SK-N-SH (cell line): ENCODE measurements around the gene HHEX. TPM values are rescaled to one million over a fixed set of nuclear protein-coding genes. Genes with fewer than 3 reads are reported as not detected.

Experiments used
- CTCF ChIA-PET: fragments of 300-600, 350-600 bp; formaldehyde crosslinking; extraction: SDS; loops from one replicate; lab custom pipeline; 2021; lab: Yijun Ruan, JAX
- POLR2A ChIA-PET: fragments of 350-600 bp; sonication (Branson Sonifier 250); formaldehyde crosslinking; extraction: SDS; loops from one replicate; lab custom pipeline; 2020; ENCODE audit warnings: antibody characterized with exemption, inconsistent platforms; lab: Yijun Ruan, JAX
- DNase-seq: peaks from one replicate; pipeline ENCODE4 v3.0.0; 2012
- H2AFZ ChIP-seq: fragments of 200-600 bp; sonication (generic); 2 replicates; pipeline ENCODE4 v1.8.1; 2016; ENCODE audit warnings: antibody characterized with exemption, mild to moderate bottlenecking, low read depth
- H3F3A ChIP-seq: fragments of 200-600 bp; sonication (generic); replicated peaks from 2 replicates; pipeline ENCODE3; 2016; ENCODE audit warnings: antibody characterized with exemption, mild to moderate bottlenecking; ENCODE audit not compliant: insufficient read depth
- H3K27ac ChIP-seq, 2 experiments: fragments of 200-500 bp in 1 of 2; fragments of 200-600 bp in 1 of 2; sonication (Bioruptor generic) in 1 of 2; sonication (generic), shearing (Covaris generic) in 1 of 2; 2 replicates each; pipeline versions ENCODE4 v1.5.1 to v1.6.1; 2014 to 2016; ENCODE audit warnings: low read depth in 2 of 2, inconsistent platforms in 1 of 2, low read length in 1 of 2, mild to moderate bottlenecking in 1 of 2, mixed read lengths in 1 of 2
- H3K27me3 ChIP-seq: fragments of 200-600 bp; sonication (generic), shearing (Covaris generic); 2 replicates; pipeline ENCODE4 v1.6.1; 2016; ENCODE audit warnings: mixed run types; ENCODE audit not compliant: insufficient read depth
- H3K36me3 ChIP-seq, 2 experiments: fragments of 200-500 bp in 1 of 2; fragments of 200-600 bp in 1 of 2; sonication (Bioruptor generic) in 1 of 2; sonication (generic) in 1 of 2; replicated peaks in 1 of 2; 2 replicates each; pipeline versions ENCODE3 to v1.5.1; 2014 to 2016; ENCODE audit warnings: low read length in 1 of 2, mild to moderate bottlenecking in 1 of 2; ENCODE audit not compliant: insufficient read depth in 2 of 2, control insufficient read depth in 1 of 2
- H3K4me1 ChIP-seq, 2 experiments: fragments of 200-500 bp in 1 of 2; fragments of 200-600 bp in 1 of 2; sonication (Bioruptor generic) in 1 of 2; sonication (generic), shearing (Covaris generic) in 1 of 2; 2 replicates each; pipeline versions ENCODE4 v1.5.1 to v1.6.1; 2014 to 2016; ENCODE audit warnings: low read depth in 1 of 2, low read length in 1 of 2, mixed run types in 1 of 2; ENCODE audit not compliant: insufficient read depth in 2 of 2, control insufficient read depth in 1 of 2
- H3K4me2 ChIP-seq: fragments of 200-600 bp; sonication (generic), shearing (Covaris generic); 2 replicates; pipeline ENCODE4 v1.6.1; 2017; ENCODE audit warnings: mixed run types
- H3K4me3 ChIP-seq, 2 experiments: fragments of 200-500 bp in 1 of 2; fragments of 200-600 bp in 1 of 2; sonication (Bioruptor generic) in 1 of 2; sonication (generic), shearing (Covaris generic) in 1 of 2; 2 replicates each; pipeline versions ENCODE4 v1.5.1 to v1.8.1; 2014 to 2016; ENCODE audit warnings: low read depth in 2 of 2, inconsistent platforms in 1 of 2, low read length in 1 of 2, mild to moderate bottlenecking in 1 of 2, mixed read lengths in 1 of 2, moderate library complexity in 1 of 2
- H3K79me2 ChIP-seq: fragments of 200-600 bp; sonication (generic); 2 replicates; pipeline ENCODE4 v1.8.1; 2017; ENCODE audit warnings: mild to moderate bottlenecking; ENCODE audit not compliant: insufficient read depth
- H3K9ac ChIP-seq: fragments of 200-600 bp; sonication (generic); 2 replicates; pipeline ENCODE4 v1.6.1; 2017; ENCODE audit warnings: mixed run types
- H3K9me2 ChIP-seq: fragments of 200-600 bp; sonication (generic); 2 replicates; pipeline ENCODE4 v1.6.1; 2017; ENCODE audit warnings: mixed run types
- H3K9me3 ChIP-seq: fragments of 200-600 bp; sonication (generic); 2 replicates; pipeline ENCODE4 v1.6.1; 2017; ENCODE audit warnings: mixed run types, mild to moderate bottlenecking, moderate library complexity
- H4K20me1 ChIP-seq: fragments of 200-600 bp; sonication (generic); 2 replicates; pipeline ENCODE4 v1.6.1; 2017; ENCODE audit warnings: mild to moderate bottlenecking, mixed run types; ENCODE audit not compliant: insufficient read depth
- ELF1 ChIP-seq: IDR thresholded peaks from 2 replicates; pipeline ENCODE4 v1.4.0; 2012
- GABPA ChIP-seq: IDR thresholded peaks from 2 replicates; pipeline ENCODE4 v1.4.0; 2012; ENCODE audit warnings: low read depth, mild to moderate bottlenecking
- JUND ChIP-seq: IDR thresholded peaks from 2 replicates; pipeline ENCODE4 v1.4.0; 2012
- MEF2A ChIP-seq: IDR thresholded peaks from 2 replicates; pipeline ENCODE4 v1.4.0; 2012; ENCODE audit warnings: low read depth, borderline replicate concordance
- MXI1 ChIP-seq: IDR thresholded peaks from 2 replicates; pipeline ENCODE4 v1.6.1; 2012; ENCODE audit warnings: mild to moderate bottlenecking, low read depth, low read length, improper control_type of control experiment
- NRF1 ChIP-seq: IDR thresholded peaks from 2 replicates; pipeline ENCODE4 v1.6.1; 2012; ENCODE audit warnings: low read depth, mild to moderate bottlenecking, low read length
- RXRA ChIP-seq: IDR thresholded peaks from 2 replicates; pipeline ENCODE4 v1.4.0; 2012; ENCODE audit warnings: low read depth, mild to moderate bottlenecking, borderline replicate concordance
- SIN3A ChIP-seq: IDR thresholded peaks from 2 replicates; pipeline ENCODE4 v1.6.1; 2012; ENCODE audit warnings: low read depth, mild to moderate bottlenecking, low read length, moderate library complexity, borderline replicate concordance
- SMC3 ChIP-seq: IDR thresholded peaks from 2 replicates; pipeline ENCODE4 v1.6.1; 2012; ENCODE audit warnings: low read depth, low read length, improper control_type of control experiment
- TAF1 ChIP-seq: IDR thresholded peaks from 2 replicates; pipeline ENCODE4 v1.6.1; 2012; ENCODE audit warnings: low read depth, mild to moderate bottlenecking, low read length, moderate library complexity, borderline replicate concordance
- YY1 ChIP-seq: IDR thresholded peaks from 2 replicates; pipeline ENCODE4 v1.4.0; 2012; ENCODE audit warnings: low read depth, mild to moderate bottlenecking
- WGBS: methylation state at CpG from one replicate; pipeline ENCODE4 v1.1.6; 2017; ENCODE audit warnings: low lambda C conversion rate; 5-methylcytosine and 5-hydroxymethylcytosine counted together
- polyA plus RNA-seq, 3 experiments: library from polyadenylated mRNA; depleted of rRNA; stranded (reverse); fragments of >200 nt; gene quantifications; 2 replicates each; pipeline ENCODE4 v1.2.3, GENCODE V29; 2012
- TF ChIP-seq, protein P1 (sequence below): fragments of 150-350 bp; IDR thresholded peaks from 2 replicates; pipeline ENCODE4 v1.6.1; 2017; ENCODE audit warnings: antibody characterized with exemption, low read length, low read depth, borderline replicate concordance
- TF ChIP-seq, protein P2 (sequence below): IDR thresholded peaks from 2 replicates; pipeline ENCODE4 v1.4.0; 2012; ENCODE audit warnings: low read depth
- TF ChIP-seq, protein P3 (sequence below): IDR thresholded peaks from 2 replicates; pipeline ENCODE4 v1.4.0; 2012; ENCODE audit warnings: low read depth, borderline replicate concordance
- TF ChIP-seq, protein P4 (sequence below): fragments of 150-350 bp; IDR thresholded peaks from 2 replicates; pipeline ENCODE4 v1.6.1; 2016; ENCODE audit warnings: mild to moderate bottlenecking, low read depth, low read length

Gene HHEX
- polyA plus RNA-seq, 1 of the 3 experiments (the other 2 are of a cell fraction), result 1.1 TPM

DNA sequence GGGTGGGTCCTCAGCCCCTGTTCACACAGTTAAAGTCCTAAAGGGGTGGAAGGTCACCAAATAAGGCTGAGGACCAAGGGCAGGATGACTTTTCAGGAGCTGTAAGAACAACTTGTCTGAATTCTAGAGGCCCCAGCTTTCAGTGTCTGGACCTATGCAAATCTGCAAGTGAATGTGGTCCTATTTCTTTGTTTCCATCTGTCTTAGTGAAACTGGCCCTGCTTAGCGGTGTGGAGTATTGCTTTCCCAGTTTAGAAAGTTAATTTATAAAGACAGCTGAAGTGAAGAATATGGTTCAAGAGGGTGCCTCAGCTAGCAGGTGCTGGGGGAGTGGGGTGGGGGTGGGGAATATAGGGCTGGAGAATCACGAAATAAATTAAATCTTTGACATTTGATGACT is 40.1 kb downstream of the HHEX start:
- Histone ChIP-seq H3K4me2 (no peak overlapping the region), H3K79me2 (no peaks in the 10 kb centered on the region), H2AFZ (no peak overlapping the region), H3K4me3 (no peak overlapping the region), H3K9ac (no peak overlapping the region), H3F3A (no peaks in the 10 kb centered on the region), H3K9me3 (no peaks in the 10 kb centered on the region), H3K4me1 (peaks cover 0 to 8% of the 10 kb centered on the region in 2 experiments; a peak in 1 of 4 replicates)
- CTCF ChIA-PET, result interaction anchor here (1.2 kb wide), 1 partner anchor 114 kb away, joined by 3 read pairs; no protein-coding TSS in a partner anchor
- 32% methylated on average over 2 of the region's 2 CpGs for WGBS
- POLR2A ChIA-PET, result no interaction called here
- TF ChIP-seq, protein P1, sequence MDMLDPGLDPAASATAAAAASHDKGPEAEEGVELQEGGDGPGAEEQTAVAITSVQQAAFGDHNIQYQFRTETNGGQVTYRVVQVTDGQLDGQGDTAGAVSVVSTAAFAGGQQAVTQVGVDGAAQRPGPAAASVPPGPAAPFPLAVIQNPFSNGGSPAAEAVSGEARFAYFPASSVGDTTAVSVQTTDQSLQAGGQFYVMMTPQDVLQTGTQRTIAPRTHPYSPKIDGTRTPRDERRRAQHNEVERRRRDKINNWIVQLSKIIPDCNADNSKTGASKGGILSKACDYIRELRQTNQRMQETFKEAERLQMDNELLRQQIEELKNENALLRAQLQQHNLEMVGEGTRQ, result no peak
- TF ChIP-seq TAF1 (no peak), NRF1 (no peak), RXRA (no peak)
- TF ChIP-seq, protein P2, sequence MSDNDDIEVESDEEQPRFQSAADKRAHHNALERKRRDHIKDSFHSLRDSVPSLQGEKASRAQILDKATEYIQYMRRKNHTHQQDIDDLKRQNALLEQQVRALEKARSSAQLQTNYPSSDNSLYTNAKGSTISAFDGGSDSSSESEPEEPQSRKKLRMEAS, result no peak
- TF ChIP-seq, all 33 proteins: peak for 0
- Histone ChIP-seq H4K20me1 (no peaks in the 10 kb centered on the region), H3K27ac (no peak overlapping the region), H3K36me3 (no peaks in the 10 kb centered on the region), H3K9me2 (no peaks in the 10 kb centered on the region), H3K27me3 (no peaks in the 10 kb centered on the region)
- DNase-seq, result no peak

DNA sequence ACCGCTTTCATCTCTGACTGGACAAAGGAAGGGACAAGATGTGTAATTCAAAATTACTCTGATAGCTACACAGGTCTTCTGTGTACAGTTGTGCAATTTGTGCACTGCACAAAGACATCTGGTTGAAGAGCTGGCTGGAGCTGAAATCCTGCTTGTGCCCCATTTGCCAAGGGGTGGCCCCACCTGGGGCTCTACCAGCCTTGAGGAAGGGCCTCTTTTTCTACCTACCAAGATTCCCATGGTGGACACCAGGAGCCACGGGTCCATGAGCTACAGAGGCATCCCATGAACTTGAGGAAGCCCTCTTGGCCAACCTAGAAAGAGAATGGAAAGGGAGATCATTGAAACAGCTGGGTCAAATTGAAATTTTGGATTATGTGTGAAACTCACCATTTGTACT is 43.2 kb downstream of the HHEX start:
- Histone ChIP-seq H3K79me2 (no peaks in the 10 kb centered on the region), H3K4me2 (no peak overlapping the region), H3K9me2 (no peaks in the 10 kb centered on the region), H3K9ac (no peak overlapping the region), H3K4me3 (no peak overlapping the region), H4K20me1 (no peaks in the 10 kb centered on the region), H2AFZ (no peak overlapping the region), H3K27me3 (no peaks in the 10 kb centered on the region; the same call in 1 of the 2 replicates), H3K4me1 (no peaks in the 10 kb centered on the region), H3K27ac (no peak overlapping the region), H3F3A (no peaks in the 10 kb centered on the region), H3K9me3 (no peaks in the 10 kb centered on the region), H3K36me3 (no peaks in the 10 kb centered on the region)
- no peak for DNase-seq
- TF ChIP-seq MXI1 (no peak), SIN3A (no peak), MEF2A (no peak), JUND (no peak), YY1 (no peak), SMC3 (no peak), RXRA (no peak), GABPA (no peak), ELF1 (no peak)
- TF ChIP-seq, protein P2, result no peak
- TF ChIP-seq, protein P3, sequence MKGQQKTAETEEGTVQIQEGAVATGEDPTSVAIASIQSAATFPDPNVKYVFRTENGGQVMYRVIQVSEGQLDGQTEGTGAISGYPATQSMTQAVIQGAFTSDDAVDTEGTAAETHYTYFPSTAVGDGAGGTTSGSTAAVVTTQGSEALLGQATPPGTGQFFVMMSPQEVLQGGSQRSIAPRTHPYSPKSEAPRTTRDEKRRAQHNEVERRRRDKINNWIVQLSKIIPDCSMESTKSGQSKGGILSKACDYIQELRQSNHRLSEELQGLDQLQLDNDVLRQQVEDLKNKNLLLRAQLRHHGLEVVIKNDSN, result no peak
- TF ChIP-seq, protein P4, sequence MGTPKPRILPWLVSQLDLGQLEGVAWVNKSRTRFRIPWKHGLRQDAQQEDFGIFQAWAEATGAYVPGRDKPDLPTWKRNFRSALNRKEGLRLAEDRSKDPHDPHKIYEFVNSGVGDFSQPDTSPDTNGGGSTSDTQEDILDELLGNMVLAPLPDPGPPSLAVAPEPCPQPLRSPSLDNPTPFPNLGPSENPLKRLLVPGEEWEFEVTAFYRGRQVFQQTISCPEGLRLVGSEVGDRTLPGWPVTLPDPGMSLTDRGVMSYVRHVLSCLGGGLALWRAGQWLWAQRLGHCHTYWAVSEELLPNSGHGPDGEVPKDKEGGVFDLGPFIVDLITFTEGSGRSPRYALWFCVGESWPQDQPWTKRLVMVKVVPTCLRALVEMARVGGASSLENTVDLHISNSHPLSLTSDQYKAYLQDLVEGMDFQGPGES, result no peak
- ChIA-PET POLR2A (no interaction called here), CTCF (no interaction called here)
- 51% methylated on average over 2 of the region's 2 CpGs for WGBS
